Muscle layer of colon (tissue), 2 donors: Measurements from ENCODE around the gene ARPC5L.

Source experiments
- H3K27ac ChIP-seq: one replicate; pipeline ENCODE4 v1.7.0; 2013; ENCODE audit warnings: low read depth, mild to moderate bottlenecking, low read length, moderate library complexity
- H3K27me3 ChIP-seq, 2 donors: one replicate each; pipeline ENCODE4 v1.7.0; 2013; ENCODE audit warnings: low read length in 2 of 2, mild to moderate bottlenecking in 2 of 2; ENCODE audit not compliant: insufficient read depth in 2 of 2, control insufficient read depth in 1 of 2
- H3K36me3 ChIP-seq: one replicate; pipeline ENCODE4 v1.7.0; 2013; ENCODE audit warnings: mild to moderate bottlenecking, low read length; ENCODE audit not compliant: insufficient read depth
- H3K4me1 ChIP-seq: one replicate; pipeline ENCODE4 v1.7.0; 2013; ENCODE audit warnings: mild to moderate bottlenecking, low read length; ENCODE audit not compliant: insufficient read depth
- H3K4me3 ChIP-seq, 2 donors: one replicate each; pipeline ENCODE4 v1.7.0; 2013; ENCODE audit warnings: low read length in 2 of 2, low read depth in 1 of 2, mild to moderate bottlenecking in 1 of 2, moderate library complexity in 1 of 2
- H3K9ac ChIP-seq: one replicate; pipeline ENCODE4 v1.7.0; 2013; ENCODE audit warnings: low read length
- H3K9me3 ChIP-seq: one replicate; pipeline ENCODE4 v1.7.0; 2013; ENCODE audit warnings: mild to moderate bottlenecking, low read length
- donor health status: abdominal sarcoma.
- donor health status: Adenocarcinoma of cecum.

ARPC5L gene

GRCh38 chr9:124873664-124874063 is 11.7 kb downstream of the ARPC5L start:
- Histone ChIP-seq H3K4me1 (peaks cover 50% of the 10 kb centered on the region), H3K9ac (no peak overlapping the region), H3K27ac (no peak overlapping the region), H3K27me3 (no peaks in the 10 kb centered on the region), H3K36me3 (peaks cover 49% of the 10 kb centered on the region), H3K9me3 (no peaks in the 10 kb centered on the region), H3K4me3 (no peak overlapping the region)

DNA sequence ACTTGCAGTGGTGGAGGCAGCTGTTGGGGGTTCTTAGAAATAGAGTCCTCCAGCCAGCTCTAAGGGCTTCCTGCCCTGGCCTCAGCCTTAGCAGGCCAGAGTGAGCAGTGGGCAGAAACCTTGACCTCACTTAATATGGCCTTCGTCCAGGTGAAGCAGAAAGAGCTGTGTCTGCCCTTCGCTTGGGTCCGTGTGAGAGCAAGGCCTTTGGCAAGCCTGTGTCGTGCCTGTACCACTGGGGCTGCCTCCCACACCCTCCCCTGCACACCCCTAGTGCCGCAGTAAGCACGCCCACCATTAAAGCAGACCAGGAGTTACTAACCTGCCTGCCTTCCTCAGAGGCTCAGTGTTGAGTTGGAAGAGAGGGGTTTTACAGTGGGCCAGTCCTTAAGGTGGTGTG is 13.6 kb downstream of the ARPC5L start:
- Histone ChIP-seq H3K27ac (no peak overlapping the region), H3K9ac (no peak overlapping the region), H3K27me3 (no peaks in the 10 kb centered on the region), H3K36me3 (peaks cover 60% of the 10 kb centered on the region), H3K4me1 (peaks cover 54% of the 10 kb centered on the region), H3K4me3 (no peak overlapping the region), H3K9me3 (no peaks in the 10 kb centered on the region)

GRCh38 chr9:124877021-124877782 is 15.3 kb downstream of the ARPC5L start:
- Histone ChIP-seq H3K27ac (no peak overlapping the region), H3K4me1 (peaks cover 37% of the 10 kb centered on the region), H3K9me3 (no peaks in the 10 kb centered on the region), H3K36me3 (peaks cover 77% of the 10 kb centered on the region), H3K4me3 (no peak overlapping the region), H3K9ac (no peak overlapping the region), H3K27me3 (no peaks in the 10 kb centered on the region)

- Histone ChIP-seq H3K27me3 (no peaks in the 10 kb centered on the region), H3K4me1 (peaks cover 29% of the 10 kb centered on the region), H3K9ac (no peak overlapping the region), H3K27ac (no peak overlapping the region), H3K4me3 (no peak overlapping the region), H3K36me3 (peaks cover 82% of the 10 kb centered on the region), H3K9me3 (no peaks in the 10 kb centered on the region)
Measured at GRCh38 chr9:124878021-124878420, 16.1 kb downstream of the ARPC5L start.

DNA sequence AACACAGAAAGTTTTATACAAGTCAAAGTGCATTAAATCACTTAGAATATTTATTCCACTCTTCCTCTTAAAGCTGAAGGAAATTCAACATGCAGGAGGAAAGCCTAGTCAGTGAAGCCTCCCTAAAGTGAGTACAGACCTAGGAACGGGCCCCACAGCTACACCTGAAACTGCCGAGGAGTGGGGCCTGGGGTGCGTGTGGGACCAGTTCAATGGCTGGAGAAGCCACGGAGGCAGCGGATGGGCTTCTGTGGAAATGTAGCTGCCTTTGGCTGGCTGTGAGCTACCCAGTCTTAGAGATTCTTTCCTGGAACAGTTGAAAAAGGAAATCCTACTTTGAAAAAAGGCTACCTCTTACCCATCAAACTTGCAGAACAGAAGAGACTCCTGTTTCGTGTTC is 16.6 kb downstream of the ARPC5L start:
- Histone ChIP-seq H3K27me3 (no peaks in the 10 kb centered on the region), H3K9me3 (no peaks in the 10 kb centered on the region), H3K27ac (peak overlapping the region; percentile 24), H3K36me3 (peaks cover 79% of the 10 kb centered on the region), H3K4me1 (peaks cover 24% of the 10 kb centered on the region), H3K4me3 (no peak overlapping the region), H3K9ac (no peak overlapping the region)

- peaks cover 19% of the 10 kb centered on the region for H3K4me1 ChIP-seq
- no peaks in the 10 kb centered on the region for H3K9me3 ChIP-seq
- peaks cover 72% of the 10 kb centered on the region for H3K36me3 ChIP-seq
- H3K27ac ChIP-seq = no peak overlapping the region
- H3K27me3 ChIP-seq = no peaks in the 10 kb centered on the region
- no peak overlapping the region for H3K4me3 ChIP-seq
- no peak overlapping the region for H3K9ac ChIP-seq
Measured at GRCh38 chr9:124879226-124879625, 17.3 kb downstream of the ARPC5L start.

GRCh38 chr9:124880501-124880900 is 18.6 kb downstream of the ARPC5L start:
- peaks cover 63% of the 10 kb centered on the region for H3K36me3 ChIP-seq

DNA sequence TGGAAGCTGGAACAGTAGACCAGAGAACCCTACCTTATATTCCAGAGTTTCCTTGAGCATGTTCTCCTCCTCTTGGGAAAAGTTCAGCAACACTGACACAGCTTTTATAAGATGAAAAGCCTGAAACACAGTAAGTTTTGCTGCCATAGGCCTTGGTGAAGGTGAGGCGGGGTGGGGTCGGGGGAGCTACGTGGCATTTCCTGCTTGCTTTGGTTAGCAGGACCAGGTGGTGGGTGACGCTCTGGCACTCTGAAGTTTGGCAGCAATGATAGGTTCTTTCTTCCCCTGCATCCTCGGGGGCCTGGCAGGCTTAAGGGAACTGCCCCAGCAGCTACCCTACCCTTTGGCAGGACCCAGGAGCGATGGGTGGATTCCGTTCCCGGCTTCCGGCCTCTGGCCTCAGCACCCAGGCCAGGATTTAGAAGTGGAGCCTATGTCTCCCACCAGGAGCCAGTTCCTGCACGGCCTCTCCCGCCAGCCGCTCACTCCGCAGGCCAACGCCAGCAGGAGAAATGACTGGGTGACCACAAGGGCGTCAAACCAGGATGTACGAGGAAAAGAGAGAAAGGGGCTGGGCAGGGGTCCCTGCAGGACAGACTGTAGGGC is 19.3 kb downstream of the ARPC5L start:
- H3K9me3 ChIP-seq = no peaks in the 10 kb centered on the region
- H3K27me3 ChIP-seq = no peaks in the 10 kb centered on the region
- peaks cover 19% of the 10 kb centered on the region for H3K4me1 ChIP-seq
- no peak overlapping the region for H3K4me3 ChIP-seq
- H3K27ac ChIP-seq = no peak overlapping the region
- peaks cover 65% of the 10 kb centered on the region for H3K36me3 ChIP-seq
- no peak overlapping the region for H3K9ac ChIP-seq

More at GRCh38 chr9:124880501-124880900, 18.6 kb downstream of the ARPC5L start:
- Histone ChIP-seq H3K4me1 (peaks cover 19% of the 10 kb centered on the region), H3K9me3 (no peaks in the 10 kb centered on the region), H3K9ac (no peak overlapping the region), H3K4me3 (no peak overlapping the region), H3K27me3 (no peaks in the 10 kb centered on the region), H3K27ac (no peak overlapping the region)

DNA sequence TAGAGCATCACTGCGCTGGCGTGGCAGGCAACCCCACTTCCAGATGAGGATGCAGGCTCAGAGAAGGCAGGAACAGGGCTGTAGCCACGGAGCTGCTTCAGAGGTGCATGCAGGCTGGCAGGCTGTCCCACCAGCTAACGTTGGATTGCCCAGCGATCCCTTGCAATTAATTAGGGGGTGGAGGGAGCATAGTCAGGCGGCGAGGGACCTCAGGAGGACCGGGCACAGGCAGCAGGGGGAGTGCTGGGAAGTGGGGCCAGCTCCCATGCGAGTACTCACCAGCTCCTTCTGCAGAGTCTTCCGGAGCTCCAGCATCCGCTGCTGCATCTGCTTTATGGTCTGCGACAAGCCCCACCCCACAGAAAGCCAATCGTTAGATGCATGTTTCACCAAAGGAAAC is 20.3 kb downstream of the ARPC5L start:
- Histone ChIP-seq H3K4me1 (peaks cover 19% of the 10 kb centered on the region), H3K27ac (no peak overlapping the region), H3K27me3 (no peaks in the 10 kb centered on the region), H3K4me3 (no peak overlapping the region), H3K36me3 (peaks cover 63% of the 10 kb centered on the region), H3K9ac (no peak overlapping the region), H3K9me3 (no peaks in the 10 kb centered on the region)

- Histone ChIP-seq H3K4me3 (no peak overlapping the region), H3K27ac (no peak overlapping the region), H3K9ac (no peak overlapping the region), H3K36me3 (peaks cover 66% of the 10 kb centered on the region), H3K9me3 (no peaks in the 10 kb centered on the region), H3K27me3 (no peaks in the 10 kb centered on the region), H3K4me1 (peaks cover 5% of the 10 kb centered on the region)
Measured at GRCh38 chr9:124884376-124884775, 22.4 kb downstream of the ARPC5L start.

GRCh38 chr9:124885551-124885950 is 23.6 kb downstream of the ARPC5L start:
- Histone ChIP-seq H3K9me3 (no peaks in the 10 kb centered on the region), H3K4me3 (no peak overlapping the region), H3K4me1 (no peaks in the 10 kb centered on the region), H3K27me3 (no peaks in the 10 kb centered on the region), H3K27ac (no peak overlapping the region), H3K9ac (no peak overlapping the region), H3K36me3 (peaks cover 68% of the 10 kb centered on the region)

GRCh38 chr9:124886461-124886860 is 24.5 kb downstream of the ARPC5L start:
- Histone ChIP-seq H3K9me3 (no peaks in the 10 kb centered on the region), H3K27ac (no peak overlapping the region), H3K4me3 (no peak overlapping the region), H3K27me3 (no peaks in the 10 kb centered on the region), H3K9ac (no peak overlapping the region), H3K36me3 (peaks cover 67% of the 10 kb centered on the region), H3K4me1 (no peaks in the 10 kb centered on the region)
